Measurements from ENCODE around the gene ALAS1.

GRCh38 chr3:52220380-52221026 lies 22.5 kb downstream of the ALAS1 start:
- peak; percentile 58 for TF ChIP-seq CTCF (tag by site-specific recombination; IDR thresholded peaks at IDR 0.05)
- TF ChIP-seq MEIS1 (CRISPR knock-in tag; IDR thresholded peaks at IDR 0.05; ENCODE audit: borderline replicate concordance), result no peak
